Stomach (tissue), 9 donors: ENCODE data around the gene CUX1. TPM values are rescaled to one million over a fixed set of nuclear protein-coding genes. Genes with fewer than 3 reads are reported as not detected.
"Not testable (repeated sequence)": the region's sequence is repeated elsewhere in the genome, so short reads cannot be mapped to it uniquely, and the experiment has no call there.

Experiments used
- DNase-seq, 2 donors: peaks; one replicate each; pipeline versions ENCODE4 v3.0.0 to v3.0.0-alpha.2; 2013 to 2019
- H3K27ac ChIP-seq, 5 donors: fragments of 200-600 bp in 4 of 5; sonication (generic) in 4 of 5; one replicate each; pipeline ENCODE4 v1.5.1; 2013 to 2019; ENCODE audit warnings: mild to moderate bottlenecking in 1 of 5, moderate library complexity in 1 of 5
- H3K27me3 ChIP-seq, 3 donors: fragments of 200-600 bp; sonication (generic); one replicate each; pipeline ENCODE4 v1.5.1; 2017 to 2019; ENCODE audit warnings: mixed run types in 1 of 3
- H3K36me3 ChIP-seq, 4 donors: fragments of 200-600 bp; sonication (generic); 1 replicate in 3 of 4; 2 replicates in 1 of 4; pipeline ENCODE4 v1.5.1; 2016 to 2019
- H3K4me1 ChIP-seq, 4 donors: fragments of 200-600 bp; sonication (generic); one replicate each; pipeline ENCODE4 v1.5.1; 2016 to 2019
- H3K4me3 ChIP-seq, 4 donors: fragments of 200-600 bp; sonication (generic) in 3 of 4; one replicate each; pipeline ENCODE4 v1.5.1; 2016 to 2019; ENCODE audit warnings: mild to moderate bottlenecking in 1 of 4
- H3K9me3 ChIP-seq, 4 donors: fragments of 200-600 bp; sonication (generic); one replicate each; pipeline ENCODE4 v1.5.1; 2016 to 2019
- EP300 ChIP-seq: sonication (generic); formaldehyde crosslinking; IDR thresholded peaks from one replicate; pipeline ENCODE4 v1.6.1; 2017; ENCODE audit warnings: antibody characterized with exemption
- POLR2A ChIP-seq, 4 donors: fragments of 450-650 bp; IDR thresholded peaks; one replicate each; pipeline ENCODE4 v1.6.1; 2016; ENCODE audit warnings: antibody characterized with exemption in 4 of 4, control low read depth in 2 of 4, mild to moderate bottlenecking in 1 of 4, moderate library complexity in 1 of 4
- POLR2AphosphoS5 ChIP-seq, 3 donors: sonication (generic); formaldehyde crosslinking; IDR thresholded peaks; one replicate each; pipeline ENCODE4 v1.6.1; 2016; ENCODE audit warnings: antibody characterized with exemption in 3 of 3
- WGBS, 5 donors: extraction: QIAGEN DNeasy Blood & Tissue Kit in 3 of 5; methylation state at CpG; one replicate each; pipeline versions ENCODE4 v1.1.5 to v1.1.7; 2013 to 2018; 5-methylcytosine and 5-hydroxymethylcytosine counted together
- intact Hi-C: fragments of 100-400 bp; cut with DNase I; formaldehyde crosslinking; loops from one replicate; pipeline ENCODE4 v1.15.1; 2023; ENCODE audit warnings: low total_unique reads
- polyA plus RNA-seq, 3 donors: library from polyadenylated mRNA; stranded (reverse); fragments of 200-250 nt; gene quantifications; one replicate each; pipeline ENCODE4 v1.2.3, GENCODE V29; 2013
- total RNA-seq, 5 donors: library from RNA; depleted of rRNA; stranded (reverse); fragments of >200 nt; gene quantifications; one replicate each; pipeline versions ENCODE4 v1.1.0 to v1.2.3, GENCODE V29; 2014 to 2016
- TF ChIP-seq, protein P1 (sequence below), 7 experiments: fragments of 450-650 bp in 4 of 7; fragments of 200-600 bp in 3 of 7; sonication (generic) in 3 of 7; IDR thresholded peaks; one replicate each; pipeline ENCODE4 v1.5.1; 2016 to 2019; ENCODE audit warnings: antibody characterized with exemption in 7 of 7, control low read depth in 2 of 7, mild to moderate bottlenecking in 1 of 7
- donor health status: healthy with polysubstance abuse.
- donor health status: Bipolar disorder and iron deficiency.
- donor health status: healthy.

CUX1 gene
- total and polyA plus RNA-seq, 8 donors, result 24.7 to 201 (median 54.7) TPM

DNA sequence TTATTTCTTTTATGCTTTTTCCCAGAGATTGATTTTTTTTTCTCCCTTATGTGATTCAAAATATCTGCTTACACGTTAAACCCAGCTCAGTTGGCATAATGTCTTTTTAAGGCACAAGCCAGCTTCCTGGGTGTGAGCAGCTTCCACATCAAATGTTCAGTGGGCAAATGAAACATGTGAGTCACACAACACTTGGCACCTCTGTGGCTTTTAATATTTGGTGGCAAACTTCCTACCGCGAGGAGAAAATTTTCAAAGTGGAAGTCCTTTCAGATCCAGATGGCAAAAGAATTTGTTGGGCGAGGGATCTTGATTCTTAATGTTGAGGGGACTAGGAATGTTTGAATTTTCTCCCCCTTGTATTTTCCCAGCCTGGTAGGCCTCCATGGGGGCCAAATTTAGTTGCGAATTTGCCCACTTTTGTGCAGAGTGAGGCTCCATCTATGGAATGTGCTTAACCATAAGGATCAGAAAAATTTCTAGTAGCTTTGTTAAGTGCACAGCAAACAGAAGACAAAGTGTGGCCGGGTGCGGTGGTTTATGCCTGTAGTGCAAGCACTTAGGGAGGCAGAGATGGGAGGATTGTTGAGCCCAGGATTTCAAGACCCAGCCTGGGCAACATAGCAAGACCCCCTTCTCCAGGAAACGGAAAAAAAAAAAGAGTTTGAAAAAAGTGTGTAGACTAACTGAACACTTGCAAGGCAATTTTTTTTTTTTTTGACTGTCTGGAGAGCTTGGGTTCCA lies 31.0 kb downstream of the CUX1 start:
- Histone ChIP-seq H3K9me3 (peaks cover 0 to 15% (median 5%) of the 10 kb centered on the region in 4 donors), H3K36me3 (peaks cover 0 to 5% (median 0%) of the 10 kb centered on the region in 4 donors), H3K4me1 (peaks cover 0 to 5% (median 2%) of the 10 kb centered on the region in 4 donors), H3K27me3 (no peaks in the 10 kb centered on the region), H3K4me3 (no peak overlapping the region), H3K27ac (no peak overlapping the region)
- DNase-seq, result no peak
- 88 to 95% (median 92%) methylated on average over 8 of the region's 8 CpGs for WGBS, 5 donors
- no peak for TF ChIP-seq POLR2AphosphoS5 (IDR thresholded peaks at IDR 0.05)
- no peak for TF ChIP-seq POLR2A (IDR thresholded peaks at IDR 0.05)
- TF ChIP-seq, protein P1, sequence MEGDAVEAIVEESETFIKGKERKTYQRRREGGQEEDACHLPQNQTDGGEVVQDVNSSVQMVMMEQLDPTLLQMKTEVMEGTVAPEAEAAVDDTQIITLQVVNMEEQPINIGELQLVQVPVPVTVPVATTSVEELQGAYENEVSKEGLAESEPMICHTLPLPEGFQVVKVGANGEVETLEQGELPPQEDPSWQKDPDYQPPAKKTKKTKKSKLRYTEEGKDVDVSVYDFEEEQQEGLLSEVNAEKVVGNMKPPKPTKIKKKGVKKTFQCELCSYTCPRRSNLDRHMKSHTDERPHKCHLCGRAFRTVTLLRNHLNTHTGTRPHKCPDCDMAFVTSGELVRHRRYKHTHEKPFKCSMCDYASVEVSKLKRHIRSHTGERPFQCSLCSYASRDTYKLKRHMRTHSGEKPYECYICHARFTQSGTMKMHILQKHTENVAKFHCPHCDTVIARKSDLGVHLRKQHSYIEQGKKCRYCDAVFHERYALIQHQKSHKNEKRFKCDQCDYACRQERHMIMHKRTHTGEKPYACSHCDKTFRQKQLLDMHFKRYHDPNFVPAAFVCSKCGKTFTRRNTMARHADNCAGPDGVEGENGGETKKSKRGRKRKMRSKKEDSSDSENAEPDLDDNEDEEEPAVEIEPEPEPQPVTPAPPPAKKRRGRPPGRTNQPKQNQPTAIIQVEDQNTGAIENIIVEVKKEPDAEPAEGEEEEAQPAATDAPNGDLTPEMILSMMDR (IDR thresholded peaks at IDR 0.05), result no peak
- TF ChIP-seq EP300, result no peak
- intact Hi-C loops, result no loop called here

DNA sequence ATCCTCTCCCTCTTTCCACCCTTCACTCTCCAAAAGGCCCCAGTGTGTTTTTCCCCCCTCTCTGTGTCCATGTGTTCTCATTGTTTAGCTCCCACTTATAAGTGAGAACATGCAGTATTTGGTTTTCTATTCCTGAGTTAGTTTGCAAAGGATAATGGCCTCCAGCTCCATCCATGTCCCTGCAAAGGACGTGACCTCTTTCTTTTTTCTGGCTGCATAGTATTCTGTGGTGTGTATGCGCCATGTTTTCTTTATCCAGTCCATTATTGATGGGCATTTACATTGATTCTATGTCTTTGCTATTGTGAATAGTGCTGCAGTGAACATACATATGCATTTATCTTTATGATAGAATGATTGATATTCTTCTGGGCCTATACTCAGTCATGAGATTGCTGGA lies 31.9 kb downstream of the CUX1 start:
- 93 to 98% (median 97%) methylated on average over 2 of the region's 2 CpGs for WGBS, 5 donors
- H3K4me3 ChIP-seq, H3K27me3 ChIP-seq, intact Hi-C loops, H3K36me3 ChIP-seq, H3K4me1 ChIP-seq, H3K27ac ChIP-seq, DNase-seq: not testable (repeated sequence)
- peaks cover 0 to 15% (median 5%) of the 10 kb centered on the region in 4 donors for H3K9me3 ChIP-seq

GRCh38 chr7:101852364-101852763 lies 34.9 kb downstream of the CUX1 start:
- H3K4me1 ChIP-seq, result peaks cover 4 to 30% (median 27%) of the 10 kb centered on the region in 4 donors
- intact Hi-C loops, H3K36me3 ChIP-seq, DNase-seq, H3K9me3 ChIP-seq, H3K27ac ChIP-seq, H3K27me3 ChIP-seq, H3K4me3 ChIP-seq: not testable (repeated sequence)
- 94 to 97% (median 94%) methylated on average over 5 of the region's 5 CpGs for WGBS, 5 donors

DNA sequence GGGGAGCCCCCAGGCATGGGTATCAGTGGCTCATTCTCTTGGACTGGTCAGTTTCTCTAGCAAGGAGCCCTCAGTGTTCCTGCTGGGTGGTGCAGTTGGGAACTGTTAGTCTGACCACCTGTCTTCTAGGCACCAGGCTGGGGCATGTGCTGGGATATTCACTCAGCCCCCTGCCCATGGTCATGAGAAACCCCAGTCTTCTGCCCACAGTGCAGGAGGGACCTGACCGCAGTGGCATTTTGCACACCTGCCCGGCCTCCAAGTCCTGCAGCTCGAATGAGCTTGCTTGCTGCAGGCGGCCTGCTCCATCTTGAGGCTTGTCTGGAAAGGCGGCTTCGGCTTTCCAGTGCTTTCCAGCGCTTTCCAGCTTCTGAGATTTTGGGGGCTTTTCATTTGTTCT lies 36.3 kb downstream of the CUX1 start:
- Histone ChIP-seq H3K27me3 (no peaks in the 10 kb centered on the region), H3K9me3 (no peaks in the 10 kb centered on the region), H3K36me3 (no peaks in the 10 kb centered on the region), H3K27ac (no peak overlapping the region), H3K4me1 (peaks cover 17 to 43% (median 39%) of the 10 kb centered on the region in 4 donors), H3K4me3 (no peak overlapping the region)
- TF ChIP-seq POLR2A (IDR thresholded peaks at IDR 0.05) (no peak), POLR2AphosphoS5 (IDR thresholded peaks at IDR 0.05) (no peak), EP300 (no peak)
- TF ChIP-seq, protein P1 (IDR thresholded peaks at IDR 0.05), result no peak
- DNase-seq, result no peak
- WGBS, 5 donors, result 92 to 98% (median 95%) methylated on average over 7 of the region's 7 CpGs
- intact Hi-C loops, result no loop called here

DNA sequence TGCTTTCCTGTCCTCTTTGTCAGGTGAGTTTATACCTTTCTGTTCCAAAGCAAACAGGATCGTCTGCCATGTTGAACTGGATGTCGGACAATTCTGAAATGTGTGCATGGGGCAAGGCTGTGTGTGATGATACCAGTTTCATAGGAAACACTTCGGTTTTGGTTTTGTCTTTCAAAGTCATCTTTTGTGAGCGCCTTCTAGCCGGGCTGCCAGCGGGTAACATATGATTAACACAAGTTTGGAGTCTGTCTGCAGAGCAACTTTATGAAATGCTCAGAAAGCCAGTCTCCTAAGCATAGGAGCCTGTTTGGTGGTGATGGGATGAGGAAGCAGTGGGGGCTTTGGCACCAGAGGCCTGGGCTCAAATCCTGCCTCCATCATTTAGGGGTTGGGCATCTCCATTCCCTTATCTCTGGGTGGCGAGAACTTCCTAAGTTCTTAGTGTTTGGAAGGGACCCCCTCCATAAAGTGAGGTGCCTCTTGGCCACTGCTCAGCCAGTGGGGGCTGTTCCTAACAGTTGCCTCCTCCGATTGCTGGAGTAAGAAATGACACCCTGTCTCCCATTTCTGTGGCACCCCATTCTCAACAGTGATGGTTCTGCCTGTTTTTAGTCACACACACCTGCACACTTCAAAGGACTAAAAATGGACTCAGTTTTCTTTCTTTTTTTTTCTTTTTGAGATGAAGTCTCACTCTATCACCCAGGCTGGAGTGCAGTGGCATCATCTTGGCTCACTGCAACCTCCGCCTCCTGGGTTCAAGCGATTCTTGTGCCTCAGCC lies 36.8 kb downstream of the CUX1 start:
- Histone ChIP-seq H3K27ac (no peak overlapping the region), H3K36me3 (no peaks in the 10 kb centered on the region), H3K4me3 (no peak overlapping the region), H3K9me3 (no peaks in the 10 kb centered on the region), H3K4me1 (peaks cover 23 to 49% (median 45%) of the 10 kb centered on the region in 4 donors), H3K27me3 (no peaks in the 10 kb centered on the region)
- WGBS, 5 donors, result 85 to 96% (median 91%) methylated on average over 10 of the region's 10 CpGs
- TF ChIP-seq, protein P1 (IDR thresholded peaks at IDR 0.05), result no peak
- TF ChIP-seq POLR2AphosphoS5 (IDR thresholded peaks at IDR 0.05) (no peak), POLR2A (IDR thresholded peaks at IDR 0.05) (no peak), EP300 (no peak)
- DNase-seq, result no peak
- intact Hi-C loops, result no loop called here
